CD4-positive, alpha-beta memory T cell (primary cell): Measurements from ENCODE around the gene EMID1. TPM values are rescaled to one million over a fixed set of nuclear protein-coding genes. Genes with fewer than 3 reads are reported as not detected.
A peak's percentile ranks its signal among the peaks of the same experiment; 100 is the strongest.

Experiments
- CTCF ChIA-PET: fragments of 350-600 bp; sonication (Branson Sonifier 250); formaldehyde crosslinking; loops from one replicate; lab custom pipeline; 2021; ENCODE audit warnings: inconsistent platforms; ENCODE audit not compliant: partially characterized antibody; lab: Charles Lee
- POLR2A ChIA-PET: fragments of 350-600 bp; sonication (Branson Sonifier 250); formaldehyde crosslinking; loops from one replicate; lab custom pipeline; 2021; ENCODE audit not compliant: partially characterized antibody; lab: Charles Lee
- DNase-seq, 5 donors: peaks; one replicate each; pipeline versions ENCODE4 v3.0.0 to v3.0.0-alpha.2; 2020 to 2022; ENCODE audit warnings: mixed read lengths in 1 of 5
- H3K27ac ChIP-seq: one replicate; pipeline ENCODE4 v1.7.0; 2013; ENCODE audit warnings: low read depth, low read length
- H3K27me3 ChIP-seq: 2 replicates; pipeline ENCODE4 v1.7.0; 2013; ENCODE audit warnings: mild to moderate bottlenecking, low read length, moderate library complexity; ENCODE audit not compliant: insufficient read depth
- H3K36me3 ChIP-seq: 2 replicates; pipeline ENCODE4 v1.7.0; 2013; ENCODE audit warnings: mild to moderate bottlenecking, low read length, moderate library complexity; ENCODE audit not compliant: insufficient read depth
- H3K4me1 ChIP-seq: 2 replicates; pipeline ENCODE4 v1.7.0; 2013; ENCODE audit warnings: mild to moderate bottlenecking, low read length, moderate library complexity; ENCODE audit not compliant: insufficient read depth
- H3K4me3 ChIP-seq, 2 donors: one replicate each; pipeline ENCODE4 v1.7.0; 2013; ENCODE audit warnings: low read length in 2 of 2, mild to moderate bottlenecking in 1 of 2
- H3K9me3 ChIP-seq, 2 donors: one replicate each; pipeline ENCODE4 v1.7.0; 2013; ENCODE audit warnings: low read length in 2 of 2, control low read depth in 1 of 2; ENCODE audit not compliant: control insufficient read depth in 1 of 2
- H3K27ac Mint-ChIP-seq, 7 donors: one replicate each; pipeline ENCODE4 v1.8.0; 2020 to 2021; ENCODE audit warnings: mixed read lengths in 7 of 7, mild to moderate bottlenecking in 6 of 7, inconsistent platforms in 3 of 7, moderate library complexity in 3 of 7
- H3K27me3 Mint-ChIP-seq, 2 donors: one replicate each; pipeline ENCODE4 v1.8.0; 2020 to 2021; ENCODE audit warnings: mixed read lengths in 2 of 2
- H3K36me3 Mint-ChIP-seq, 2 donors: one replicate each; pipeline ENCODE4 v1.8.0; 2020 to 2021; ENCODE audit warnings: mixed read lengths in 2 of 2, inconsistent platforms in 1 of 2, mild to moderate bottlenecking in 1 of 2
- H3K4me1 Mint-ChIP-seq, 4 donors: one replicate each; pipeline ENCODE4 v1.8.0; 2020 to 2021; ENCODE audit warnings: mixed read lengths in 4 of 4, mild to moderate bottlenecking in 1 of 4
- H3K4me3 Mint-ChIP-seq, 8 donors: one replicate each; pipeline ENCODE4 v1.8.0; 2020 to 2021; ENCODE audit warnings: mixed read lengths in 8 of 8, mild to moderate bottlenecking in 7 of 8, moderate library complexity in 6 of 8, inconsistent platforms in 3 of 8
- H3K9me3 Mint-ChIP-seq, 8 donors: one replicate each; pipeline ENCODE4 v1.8.0; 2020 to 2021; ENCODE audit warnings: mixed read lengths in 8 of 8, mild to moderate bottlenecking in 5 of 8, inconsistent platforms in 3 of 8, moderate library complexity in 1 of 8
- intact Hi-C: fragments of 100-400 bp; cut with micrococcal nuclease; formaldehyde crosslinking; loops from one replicate; pipeline ENCODE4 v1.15.1; 2023
- polyA plus RNA-seq, 2 donors: library from polyadenylated mRNA; unstranded; fragments of 300-500 nt; fragmentation: Illumina TruSeq; gene quantifications; one replicate each; pipeline ENCODE4 v1.2.3, GENCODE V29; 2021
- total RNA-seq, 2 experiments: library from RNA; stranded (reverse); gene quantifications; one replicate each; pipeline ENCODE4 v1.2.3, GENCODE V29; 2021

Gene EMID1
- total and polyA plus RNA-seq, 4 experiments from 2014 or later = 0.11 TPM; not detected in 3

- H3K36me3 ChIP-seq = peaks cover 36% of the 10 kb centered on the region
- H3K27ac ChIP-seq = peak overlapping the region; percentile 99
- DNase-seq = peak in 2 of 5 donors; percentile 10 to 21
- CTCF ChIA-PET = interaction anchor here (0.6 kb wide), 1 partner anchor 24 kb away, joined by 3 read pairs; no protein-coding TSS in a partner anchor
- POLR2A ChIA-PET = interaction anchor here (1.0 to 1.3 kb wide), 2 partner anchors 25 to 37 kb away, joined by 3 read pairs; partner anchors contain the start of gene GAS2L1
- intact Hi-C loops = loop anchor here (2.0 to 10.0 kb wide), 5 partner anchors 115 to 1351 kb away; partner anchors contain the start of genes AP1B1, CHEK2, MTFP1 and NF2
- H3K4me1 ChIP-seq = peaks cover 74% of the 10 kb centered on the region
- peaks cover 53 to 83% (median 64%) of the 10 kb centered on the region in 4 donors for H3K4me1 Mint-ChIP-seq
- H3K27ac Mint-ChIP-seq = peak overlapping the region; percentile 91 to 98 (median 95)
- H3K4me3 Mint-ChIP-seq = peak overlapping the region; percentile 91 to 99 (median 98)
- no peaks in the 10 kb centered on the region for H3K27me3 Mint-ChIP-seq
- H3K9me3 ChIP-seq = no peaks in the 10 kb centered on the region
- H3K27me3 ChIP-seq = no peaks in the 10 kb centered on the region
- H3K36me3 Mint-ChIP-seq = peaks cover 42 to 65% of the 10 kb centered on the region in 2 donors
- H3K4me3 ChIP-seq = peak overlapping the region; percentile 78 to 79
- peaks cover 0 to 3% (median 0%) of the 10 kb centered on the region in 8 donors for H3K9me3 Mint-ChIP-seq
Measured at GRCh38 chr22:29269731-29270474, 64.2 kb downstream of the EMID1 start.

- H3K4me3 ChIP-seq = peak overlapping the region; percentile 78 to 79
- H3K4me1 Mint-ChIP-seq = peaks cover 57 to 90% (median 70%) of the 10 kb centered on the region in 4 donors
- peak overlapping the region; percentile 99 for H3K27ac ChIP-seq
- peak overlapping the region; percentile 91 to 99 (median 98) for H3K4me3 Mint-ChIP-seq
- no peaks in the 10 kb centered on the region for H3K9me3 ChIP-seq
- H3K9me3 Mint-ChIP-seq = peaks cover 0 to 3% (median 0%) of the 10 kb centered on the region in 8 donors
- H3K27ac Mint-ChIP-seq = peak overlapping the region; percentile 54 to 98 (median 95)
- no peaks in the 10 kb centered on the region for H3K27me3 Mint-ChIP-seq
- H3K36me3 ChIP-seq = peaks cover 43% of the 10 kb centered on the region
- no peak for DNase-seq
- ChIA-PET POLR2A (interaction anchor here (1.0 to 1.3 kb wide), 2 partner anchors 24 to 36 kb away, joined by 3 read pairs; partner anchors contain the start of gene GAS2L1), CTCF (no interaction called here)
- H3K36me3 Mint-ChIP-seq = peaks cover 49 to 72% of the 10 kb centered on the region in 2 donors
- H3K27me3 ChIP-seq = no peaks in the 10 kb centered on the region
- H3K4me1 ChIP-seq = peaks cover 82% of the 10 kb centered on the region
- intact Hi-C loops = loop anchor here (10.0 kb wide), 1 partner anchor 114 kb away; the partner anchor contains the start of gene AP1B1
Measured at GRCh38 chr22:29270475-29271271, 65.0 kb downstream of the EMID1 start.

- Histone ChIP-seq H3K4me3 (no peak overlapping the region), H3K27ac (no peak overlapping the region), H3K4me1 (peaks cover 86% of the 10 kb centered on the region), H3K27me3 (no peaks in the 10 kb centered on the region), H3K36me3 (peaks cover 63% of the 10 kb centered on the region), H3K9me3 (no peaks in the 10 kb centered on the region)
- intact Hi-C loops = loop anchor here (10.0 kb wide), 1 partner anchor 112 kb away; the partner anchor contains the start of gene AP1B1
- H3K36me3 Mint-ChIP-seq = peaks cover 66 to 88% of the 10 kb centered on the region in 2 donors
- POLR2A ChIA-PET = no interaction called here
- H3K27me3 Mint-ChIP-seq = no peaks in the 10 kb centered on the region
- H3K9me3 Mint-ChIP-seq = peaks cover 0 to 3% (median 0%) of the 10 kb centered on the region in 8 donors
- H3K4me3 Mint-ChIP-seq = peak overlapping the region in 5 of 8 donors; percentile 77 to 98 (median 94)
- H3K27ac Mint-ChIP-seq = peak overlapping the region in 4 of 7 donors; percentile 14 to 98 (median 48)
- no peak for DNase-seq
- H3K4me1 Mint-ChIP-seq = peaks cover 60 to 93% (median 74%) of the 10 kb centered on the region in 4 donors
- CTCF ChIA-PET = no interaction called here
Measured at GRCh38 chr22:29272624-29273023, 66.9 kb downstream of the EMID1 start.

GRCh38 chr22:29275167-29275566, 69.5 kb downstream of the EMID1 start:
- peak overlapping the region in 2 of 8 donors; percentile 23 to 35 for H3K4me3 Mint-ChIP-seq
- H3K4me3 ChIP-seq = no peak overlapping the region
- peak overlapping the region in 3 of 7 donors; percentile 10 to 98 (median 28) for H3K27ac Mint-ChIP-seq
- no peaks in the 10 kb centered on the region for H3K27me3 Mint-ChIP-seq
- POLR2A ChIA-PET = no interaction called here
- no peaks in the 10 kb centered on the region for H3K9me3 ChIP-seq
- H3K27me3 ChIP-seq = no peaks in the 10 kb centered on the region
- CTCF ChIA-PET = no interaction called here
- H3K4me1 ChIP-seq = peaks cover 82% of the 10 kb centered on the region
- peaks cover 61 to 88% (median 69%) of the 10 kb centered on the region in 4 donors for H3K4me1 Mint-ChIP-seq
- H3K36me3 ChIP-seq = peaks cover 82% of the 10 kb centered on the region
- H3K9me3 Mint-ChIP-seq = no peaks in the 10 kb centered on the region
- H3K27ac ChIP-seq = no peak overlapping the region
- DNase-seq = no peak
- H3K36me3 Mint-ChIP-seq = peaks cover 78 to 91% of the 10 kb centered on the region in 2 donors
- intact Hi-C loops = loop anchor here (10.0 kb wide), 1 partner anchor 110 kb away; the partner anchor contains the start of gene AP1B1

- Mint-ChIP-seq H3K36me3 (peaks cover 76 to 88% of the 10 kb centered on the region in 2 donors), H3K9me3 (no peaks in the 10 kb centered on the region), H3K4me3 (peak overlapping the region in 2 of 8 donors; percentile 4 to 45), H3K27ac (peak overlapping the region in 2 of 7 donors; percentile 2 to 32), H3K27me3 (no peaks in the 10 kb centered on the region), H3K4me1 (peaks cover 53 to 83% (median 62%) of the 10 kb centered on the region in 4 donors)
- intact Hi-C loops = loop anchor here (10.0 kb wide), 1 partner anchor 109 kb away; the partner anchor contains the start of gene AP1B1
- H3K4me3 ChIP-seq = no peak overlapping the region
- DNase-seq = no peak
- peaks cover 74% of the 10 kb centered on the region for H3K4me1 ChIP-seq
- no peaks in the 10 kb centered on the region for H3K27me3 ChIP-seq
- H3K36me3 ChIP-seq = peaks cover 86% of the 10 kb centered on the region
- ChIA-PET CTCF (interaction anchor here (1.5 kb wide), 1 partner anchor 30 kb away, joined by 4 read pairs; no protein-coding TSS in a partner anchor), POLR2A (no interaction called here)
- no peaks in the 10 kb centered on the region for H3K9me3 ChIP-seq
- no peak overlapping the region for H3K27ac ChIP-seq
Measured at GRCh38 chr22:29275819-29276565, 70.3 kb downstream of the EMID1 start.

GRCh38 chr22:29277927-29278326, 72.2 kb downstream of the EMID1 start:
- Mint-ChIP-seq H3K4me1 (peaks cover 40 to 69% (median 45%) of the 10 kb centered on the region in 4 donors), H3K27me3 (no peaks in the 10 kb centered on the region), H3K36me3 (peaks cover 73 to 86% of the 10 kb centered on the region in 2 donors), H3K27ac (peak overlapping the region in 2 of 7 donors; percentile 6 to 69), H3K4me3 (peak overlapping the region in 1 of 8 donors; percentile 31), H3K9me3 (no peaks in the 10 kb centered on the region)
- POLR2A ChIA-PET = interaction anchor here (1.2 kb wide), 1 partner anchor 9 kb away, joined by 6 read pairs; the partner anchor contains the start of gene EWSR1
- Histone ChIP-seq H3K27ac (no peak overlapping the region), H3K4me1 (peaks cover 55% of the 10 kb centered on the region), H3K27me3 (no peaks in the 10 kb centered on the region), H3K36me3 (peaks cover 78% of the 10 kb centered on the region), H3K9me3 (no peaks in the 10 kb centered on the region), H3K4me3 (no peak overlapping the region)
- DNase-seq = no peak
- CTCF ChIA-PET = no interaction called here
- intact Hi-C loops = loop anchor here (10.0 kb wide), 1 partner anchor 107 kb away; the partner anchor contains the start of gene AP1B1
